ENCODE measurements around the gene SDR42E2.
"Not testable (repeated sequence)": the region's sequence is repeated elsewhere in the genome, so short reads cannot be mapped to it uniquely, and the experiment has no call there.

Gene SDR42E2

DNA sequence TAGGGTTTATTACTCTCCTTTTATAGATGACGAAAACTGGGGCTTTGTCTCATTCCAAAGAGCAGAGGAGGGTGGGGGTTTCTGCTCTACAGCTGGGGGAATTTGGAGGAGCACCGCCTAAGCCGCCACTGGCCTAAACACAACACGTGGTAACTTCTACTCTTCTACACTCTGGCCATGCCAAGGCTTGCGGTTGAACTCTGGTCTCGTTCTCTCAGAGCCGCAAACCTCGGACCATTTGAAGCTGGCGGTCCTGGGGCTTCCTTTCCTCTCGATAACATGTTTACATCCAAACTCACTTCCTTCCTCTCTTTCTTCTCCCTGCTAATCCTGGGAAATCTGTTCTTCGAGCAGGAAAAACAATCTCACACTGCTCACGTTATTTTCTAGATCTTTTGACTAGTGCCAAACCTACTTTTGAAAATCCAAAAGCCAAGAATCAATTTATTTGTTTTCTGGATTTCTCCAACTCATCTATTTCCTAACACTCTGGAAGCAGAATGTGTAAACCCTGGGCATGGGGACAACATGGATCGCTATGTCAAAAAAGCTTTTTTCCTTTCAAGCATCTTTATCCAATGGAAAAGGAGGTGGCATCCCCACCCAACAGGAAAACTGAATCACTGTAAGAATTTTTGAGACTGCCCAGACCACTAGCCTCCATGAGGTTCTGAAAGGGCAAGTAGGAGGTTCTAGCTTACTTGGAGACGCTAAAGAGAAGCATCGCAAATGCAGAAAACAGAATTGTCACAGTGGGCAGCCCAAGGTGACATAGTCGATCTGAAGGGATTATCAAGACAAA is 30.2 kb downstream of the SDR42E2 start:
- DNase-seq: peak; percentile 78

GRCh38 chr16:22193063-22193411 is 30.7 kb downstream of the SDR42E2 start:
- no peak for DNase-seq

GRCh38 chr16:22194707-22195444 is 32.6 kb downstream of the SDR42E2 start:
- DNase-seq: no peak

DNA sequence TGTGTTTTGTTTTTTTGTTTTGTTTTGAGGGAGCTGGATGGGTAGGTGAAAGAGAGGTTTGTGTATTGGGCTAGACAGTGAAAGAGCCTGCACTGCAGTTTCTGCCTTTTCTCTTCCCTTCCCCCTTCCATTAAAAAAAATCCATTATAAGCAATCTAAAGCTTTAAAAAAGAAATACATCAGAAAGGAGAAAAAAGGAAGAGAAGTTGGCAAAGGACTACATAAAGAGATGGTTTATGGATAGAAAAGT is 33.1 kb downstream of the SDR42E2 start:
- DNase-seq: no peak

DNA sequence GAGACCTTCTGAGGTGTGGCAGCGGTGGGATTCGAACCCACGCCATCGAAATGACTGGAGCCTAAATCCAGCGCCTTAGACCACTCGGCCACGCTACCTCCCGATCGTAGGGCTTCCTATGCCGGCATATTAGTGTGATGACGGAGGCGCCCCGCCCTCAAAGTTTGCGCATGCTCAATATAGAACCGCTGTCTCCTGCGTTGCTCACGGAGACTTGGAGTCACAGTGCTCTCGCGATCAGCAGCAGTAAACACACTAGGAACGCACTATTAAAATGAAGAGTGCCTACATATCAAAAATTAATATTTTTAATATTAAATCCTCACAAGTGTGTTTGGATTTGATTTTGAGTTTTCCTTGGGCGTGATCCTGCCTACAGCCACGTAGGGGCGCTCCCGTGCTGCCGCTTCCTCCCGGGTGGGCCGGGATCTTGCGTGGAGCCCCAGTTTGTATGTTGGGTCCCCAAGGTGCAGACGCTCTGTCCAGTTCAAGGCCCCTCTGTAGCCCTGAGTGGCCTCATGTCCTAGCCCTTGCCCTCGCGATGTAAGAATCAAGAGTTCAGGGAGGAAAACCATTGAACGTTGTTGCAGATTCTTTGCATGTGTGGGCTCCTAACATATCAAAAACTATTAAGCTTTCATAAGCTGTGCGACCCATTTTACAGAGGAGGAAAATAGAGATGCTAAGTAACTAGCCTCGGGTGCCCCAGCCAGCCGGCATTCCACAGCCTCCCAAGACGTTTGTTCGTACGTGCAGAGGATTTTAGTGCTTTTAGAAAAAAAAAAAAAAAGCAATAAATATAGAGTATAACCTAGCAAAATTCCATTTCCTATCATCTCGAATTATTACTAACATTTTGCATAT is 33.6 kb downstream of the SDR42E2 start:
- DNase-seq: peak; percentile 93

GRCh38 chr16:22196559-22197168 is 34.4 kb downstream of the SDR42E2 start:
- not testable (repeated sequence) for DNase-seq

DNA sequence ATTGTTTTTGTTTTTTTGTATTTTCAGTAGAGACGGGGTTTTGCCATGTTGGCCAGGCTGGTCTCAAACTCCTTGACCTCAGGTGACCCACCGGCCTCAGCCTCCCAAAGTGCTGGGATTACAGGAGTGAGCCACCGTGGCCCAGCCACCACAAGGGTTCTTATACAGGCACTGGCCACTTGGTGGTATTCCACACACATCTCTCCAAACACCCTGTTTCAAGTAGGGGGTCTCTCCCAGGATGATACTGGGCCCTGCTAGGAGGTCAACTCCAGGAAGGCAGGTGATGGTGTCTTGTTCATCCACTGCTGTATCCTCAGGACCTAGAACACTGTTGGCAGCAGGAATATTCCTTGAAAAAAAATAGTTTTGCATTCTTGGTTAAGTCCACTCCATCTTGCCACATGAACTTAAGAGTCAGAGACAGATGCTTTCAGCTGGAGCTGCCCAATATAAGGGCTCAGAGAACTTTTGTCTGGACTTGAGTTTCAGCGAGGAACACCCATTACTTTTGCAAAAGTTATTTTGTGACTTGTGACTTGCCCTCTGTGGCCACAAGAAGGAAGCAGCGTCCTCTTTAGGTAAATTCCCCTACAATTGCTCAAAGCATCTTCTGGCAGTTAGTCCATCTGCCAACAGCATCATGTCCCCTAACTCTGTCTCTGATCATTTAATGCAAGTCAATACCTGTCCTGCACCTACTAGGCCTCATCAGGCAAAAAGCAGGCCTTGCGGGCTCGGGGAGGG is 36.4 kb downstream of the SDR42E2 start:
- no peak for DNase-seq

DNA sequence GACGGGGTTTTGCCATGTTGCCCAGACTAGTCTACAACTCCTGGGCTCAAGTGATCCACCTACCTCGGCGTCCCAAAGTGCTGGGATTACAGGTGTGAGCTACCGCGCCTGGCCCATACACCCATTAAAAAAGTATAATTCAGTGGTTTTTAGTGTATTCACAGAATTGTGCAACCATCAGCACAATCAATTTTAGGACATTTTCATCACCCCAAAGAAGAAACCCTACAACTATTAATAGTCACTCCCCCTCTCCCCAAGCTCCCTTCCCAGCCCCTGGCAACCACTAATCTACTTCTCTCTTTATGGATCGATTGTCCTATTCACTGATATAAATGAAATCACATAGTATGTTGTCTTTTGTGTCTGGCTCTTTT is 39.9 kb downstream of the SDR42E2 start:
- no peak for DNase-seq

DNA sequence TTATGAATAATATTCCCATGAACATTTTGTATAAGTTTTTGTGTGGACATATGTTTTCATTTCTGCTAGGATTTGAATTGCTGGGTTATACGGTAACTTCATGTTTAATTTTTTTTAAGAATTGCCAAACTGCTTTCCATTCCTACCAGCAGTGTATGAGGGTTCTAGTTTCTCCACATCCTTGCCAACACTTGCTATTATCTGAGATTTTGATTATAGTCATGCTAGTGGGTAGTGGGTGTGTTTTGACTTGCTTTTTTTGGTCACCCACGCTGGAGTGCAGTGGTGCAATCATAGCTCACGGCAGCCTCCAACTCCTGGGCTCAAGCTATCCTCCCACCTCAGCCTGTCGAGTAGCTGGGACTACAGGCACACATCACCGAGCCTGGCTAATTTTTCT is 40.8 kb downstream of the SDR42E2 start:
- no peak for DNase-seq

DNA sequence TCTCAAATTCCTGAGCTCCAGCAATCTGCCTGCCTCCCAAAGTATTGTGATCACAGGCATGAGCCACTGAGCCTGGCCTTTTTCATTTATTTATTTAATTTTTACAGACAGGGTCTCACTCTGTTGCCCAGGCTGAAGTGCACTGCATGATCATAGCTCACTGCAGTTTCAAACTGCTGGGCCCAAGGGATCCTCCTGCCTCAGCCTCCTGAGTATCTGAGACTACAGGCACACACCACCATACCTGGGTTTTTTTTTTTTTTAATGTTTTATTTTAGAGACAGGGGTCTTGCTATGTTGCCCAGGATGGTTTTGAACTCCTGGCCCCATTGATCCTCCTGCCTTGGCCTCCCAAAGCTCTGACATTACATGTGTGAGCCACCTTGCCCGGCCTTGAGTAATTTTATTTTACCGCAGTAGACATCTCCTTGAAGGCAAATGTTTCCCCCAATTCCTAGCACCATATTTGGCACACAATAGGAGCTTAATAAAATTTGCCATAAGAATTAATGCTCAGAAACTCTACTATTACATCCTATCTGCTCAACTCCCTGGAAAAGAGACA is 41.9 kb downstream of the SDR42E2 start:
- DNase-seq: no peak

- no peak for DNase-seq
Measured at GRCh38 chr16:22205577-22206012, 43.3 kb downstream of the SDR42E2 start.

DNA sequence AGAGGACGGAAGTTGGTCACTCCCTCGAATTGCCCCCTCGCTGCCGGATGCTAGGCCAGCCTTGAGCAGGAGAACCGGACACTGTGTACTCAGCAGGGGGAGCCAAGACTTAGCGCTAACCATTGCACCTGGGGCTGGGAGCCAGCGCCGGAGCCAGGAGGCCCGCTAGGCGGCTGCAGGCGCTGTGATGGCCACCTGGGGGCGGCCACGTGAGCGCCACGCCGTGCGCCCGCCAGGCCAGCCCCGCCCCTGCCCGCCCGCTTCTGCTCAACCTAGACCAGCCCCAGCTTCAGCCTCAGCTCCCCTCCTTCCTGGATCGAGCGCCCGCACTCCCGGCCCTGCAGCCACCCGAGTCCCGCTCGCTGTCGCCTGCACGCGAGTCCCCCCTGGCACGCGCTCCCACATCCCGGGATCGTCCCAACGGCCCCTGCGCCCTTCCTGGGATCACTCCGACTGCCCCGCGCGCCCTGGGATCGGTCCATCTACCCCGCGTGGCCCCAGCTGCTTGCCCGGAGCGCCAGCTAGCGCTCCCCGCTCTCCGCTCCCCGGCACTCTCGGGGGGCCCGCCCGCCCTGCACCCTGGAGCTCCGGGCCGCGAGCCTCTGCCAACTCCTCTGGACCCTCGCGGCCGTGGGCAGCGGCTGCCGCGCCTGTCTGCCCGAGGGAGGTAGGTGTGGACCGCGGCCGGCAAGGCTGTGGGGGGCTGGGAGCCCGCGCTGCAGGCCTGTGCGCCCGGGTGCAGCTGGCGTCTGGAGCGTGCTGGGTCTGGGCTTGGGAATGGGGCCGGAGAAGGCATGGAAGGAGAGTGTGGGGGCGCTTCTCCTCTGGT is 43.9 kb downstream of the SDR42E2 start, which contains the start of gene EEF2K:
TSS of gene EEF2K (plus strand) at position 266 of the 829 bp plus-strand sequence. CDS start 19,452 bp downstream, outside the sequence.
- DNase-seq: peak; percentile 82

DNA sequence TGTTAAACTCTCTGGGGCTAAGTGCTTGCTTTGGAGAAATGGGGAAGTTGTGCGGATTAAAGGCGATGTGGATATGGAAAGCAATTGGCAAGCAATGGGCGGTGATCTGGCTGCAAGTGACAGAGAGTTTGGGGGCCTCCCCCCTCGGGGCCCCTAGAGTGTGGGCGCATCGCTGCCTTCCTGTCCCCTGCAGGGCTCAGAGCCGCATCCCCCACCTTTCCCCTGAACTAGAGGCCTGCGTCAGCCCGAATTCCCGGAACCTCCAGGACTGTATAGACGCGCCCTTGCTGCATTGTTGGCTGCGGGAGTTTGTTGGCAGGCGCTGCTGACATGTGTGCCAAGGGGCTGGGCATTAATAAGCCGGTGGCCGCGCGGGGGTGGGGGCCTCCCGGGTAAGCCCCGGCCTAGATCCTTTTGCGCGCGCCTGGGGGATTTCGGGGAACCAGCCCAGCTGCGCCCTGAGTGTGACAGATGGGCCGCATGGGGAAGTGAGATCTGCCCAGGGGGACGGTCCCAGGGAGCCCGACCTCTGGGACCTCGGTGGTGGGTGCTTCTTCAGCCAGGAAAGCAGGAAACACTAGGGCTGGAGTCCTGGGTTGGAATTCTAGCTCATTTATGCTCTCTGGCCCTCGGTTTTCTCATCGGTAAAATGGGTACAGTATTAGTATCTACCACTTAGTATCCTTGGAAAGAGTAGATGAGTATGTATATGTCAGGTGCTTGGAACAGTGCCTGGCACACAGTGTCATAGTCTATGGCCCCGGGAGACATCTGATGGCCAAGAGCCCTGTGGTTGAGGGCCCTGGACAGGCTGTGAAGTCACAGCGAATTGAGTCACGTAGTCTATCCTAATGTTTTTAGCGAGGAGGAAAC is 44.8 kb downstream of the SDR42E2 start:
- peak; percentile 71 for DNase-seq

GRCh38 chr16:22207715-22208360 is 45.5 kb downstream of the SDR42E2 start:
- DNase-seq: no peak

DNA sequence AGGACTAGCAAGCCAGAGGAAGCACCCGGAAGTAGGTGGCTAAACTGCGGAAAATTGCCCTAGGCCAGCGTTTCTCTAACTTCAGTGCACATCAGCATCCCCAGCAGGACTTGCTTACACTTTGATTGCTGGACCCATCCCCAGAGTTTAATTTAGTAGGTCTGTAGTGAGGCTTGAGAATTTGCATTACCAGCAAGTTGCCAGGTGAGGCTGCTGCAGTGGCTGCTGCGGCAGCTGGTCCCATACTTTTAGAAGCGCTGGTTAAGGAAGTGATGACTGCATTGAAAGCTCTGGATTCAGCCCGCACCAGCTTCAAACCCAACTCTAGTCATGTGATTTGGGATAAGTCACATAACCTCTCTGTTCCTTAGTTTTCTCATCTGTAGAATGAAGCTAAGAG is 48.0 kb downstream of the SDR42E2 start:
- DNase-seq: no peak

DNA sequence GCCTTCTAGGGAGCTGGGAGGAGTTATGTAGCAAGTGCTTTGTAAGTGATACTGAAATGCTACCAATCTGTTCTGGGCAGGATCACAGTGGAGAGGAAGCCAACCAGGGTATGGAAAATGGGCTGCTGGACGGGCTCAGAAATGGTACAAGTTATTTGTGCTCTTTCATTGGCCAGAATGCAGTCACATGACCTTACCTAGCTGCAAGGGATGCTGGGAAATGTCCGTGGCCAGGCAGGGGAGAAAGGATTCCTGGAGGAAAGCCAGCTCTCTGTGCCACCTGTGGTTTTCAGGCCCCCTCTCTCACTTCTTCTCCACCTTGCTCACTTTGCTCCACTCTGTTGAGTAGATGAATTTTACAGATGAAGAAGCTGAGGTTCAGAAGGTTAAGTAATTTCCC is 48.5 kb downstream of the SDR42E2 start:
- no peak for DNase-seq

DNA sequence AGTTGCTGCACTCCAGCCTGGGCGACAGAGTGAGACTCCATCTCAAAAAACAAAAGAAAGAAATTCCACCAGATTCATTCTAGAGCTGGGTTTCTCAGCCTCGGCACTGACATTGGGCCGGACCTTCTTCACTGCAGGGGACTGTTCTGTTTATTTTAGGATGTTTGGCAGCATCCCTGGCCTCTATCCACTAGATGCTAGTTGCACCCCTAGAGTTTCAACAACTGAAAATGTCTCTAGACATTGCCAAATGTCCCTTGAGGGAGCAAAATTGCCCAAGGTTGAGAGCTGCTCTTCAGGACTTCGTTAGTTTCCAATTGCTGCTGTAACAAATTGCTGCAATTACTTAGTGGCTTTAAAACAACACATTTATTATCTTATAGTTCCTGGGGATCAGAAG is 50.9 kb downstream of the SDR42E2 start:
- DNase-seq: no peak

- no peak for DNase-seq
Measured at GRCh38 chr16:22213801-22214200, 51.5 kb downstream of the SDR42E2 start.

DNA sequence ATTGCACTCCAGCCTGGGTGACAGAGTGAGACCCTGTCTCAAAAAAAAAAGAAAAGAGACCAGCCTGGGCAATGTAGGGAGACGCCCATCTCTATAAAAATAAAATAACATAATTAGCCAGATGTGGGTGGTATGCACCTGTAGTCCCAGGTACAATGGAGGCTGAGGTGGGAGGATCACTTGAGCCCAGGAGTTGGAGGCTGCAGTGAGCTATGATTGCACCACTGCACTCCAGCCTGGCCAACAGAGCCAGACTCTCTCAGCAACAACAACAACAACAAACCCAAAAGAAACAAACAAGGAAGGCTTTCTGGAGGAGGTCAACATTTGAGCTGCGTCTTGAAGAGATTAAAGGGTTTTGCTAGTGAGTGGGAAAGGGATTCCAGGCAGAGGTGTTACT is 52.1 kb downstream of the SDR42E2 start:
- DNase-seq: no peak

GRCh38 chr16:22214889-22215288 is 52.6 kb downstream of the SDR42E2 start:
- no peak for DNase-seq
